Breast epithelium (tissue), 3 donors: Measurements from ENCODE around the gene PGRMC1.

ENCODE experiments used
- POLR2A ChIP-seq: fragments of 450-650 bp; IDR thresholded peaks from one replicate; pipeline ENCODE4 v1.6.1; 2016; ENCODE audit warnings: antibody characterized with exemption, mild to moderate bottlenecking, moderate library complexity
- TF ChIP-seq, protein P1 (sequence below), 3 donors: fragments of 450-650 bp; IDR thresholded peaks; one replicate each; pipeline ENCODE4 v1.5.1; 2016 to 2017; ENCODE audit warnings: antibody characterized with exemption in 3 of 3, mild to moderate bottlenecking in 3 of 3, moderate library complexity in 3 of 3

DNA sequence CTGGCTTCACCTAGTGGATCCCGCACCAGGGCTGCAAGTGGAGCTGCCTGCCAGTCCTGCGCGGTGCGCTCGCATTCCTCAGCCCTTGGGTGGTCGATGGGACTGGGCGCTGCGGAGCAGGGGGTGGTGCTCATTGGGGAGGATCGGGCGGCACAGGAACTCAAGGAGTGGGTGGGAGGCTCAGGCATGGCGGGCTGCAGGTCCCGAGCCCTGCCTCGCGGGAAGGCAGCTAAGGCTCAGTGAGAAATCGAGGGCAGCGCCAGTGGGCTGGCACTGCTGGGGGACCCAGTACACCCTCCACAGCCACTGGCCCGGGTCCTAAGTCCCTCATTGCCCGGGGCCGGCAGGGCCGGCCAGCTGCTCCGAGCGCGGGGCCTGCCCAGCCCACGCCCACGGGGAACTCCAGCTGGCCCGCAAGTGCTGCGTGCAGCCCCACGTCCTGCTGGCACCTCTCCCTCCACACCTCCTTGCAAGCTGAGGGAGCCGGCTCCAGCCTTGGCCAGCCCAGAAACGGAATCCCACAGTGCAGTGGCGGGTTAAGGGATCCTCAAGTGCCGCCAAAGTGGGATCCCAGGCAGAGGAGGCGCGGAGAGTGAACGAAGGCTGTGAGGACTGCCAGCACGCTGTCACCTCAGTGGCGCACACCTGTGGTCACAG, 27.6 kb upstream of the PGRMC1 start:
- TF ChIP-seq, protein P1, sequence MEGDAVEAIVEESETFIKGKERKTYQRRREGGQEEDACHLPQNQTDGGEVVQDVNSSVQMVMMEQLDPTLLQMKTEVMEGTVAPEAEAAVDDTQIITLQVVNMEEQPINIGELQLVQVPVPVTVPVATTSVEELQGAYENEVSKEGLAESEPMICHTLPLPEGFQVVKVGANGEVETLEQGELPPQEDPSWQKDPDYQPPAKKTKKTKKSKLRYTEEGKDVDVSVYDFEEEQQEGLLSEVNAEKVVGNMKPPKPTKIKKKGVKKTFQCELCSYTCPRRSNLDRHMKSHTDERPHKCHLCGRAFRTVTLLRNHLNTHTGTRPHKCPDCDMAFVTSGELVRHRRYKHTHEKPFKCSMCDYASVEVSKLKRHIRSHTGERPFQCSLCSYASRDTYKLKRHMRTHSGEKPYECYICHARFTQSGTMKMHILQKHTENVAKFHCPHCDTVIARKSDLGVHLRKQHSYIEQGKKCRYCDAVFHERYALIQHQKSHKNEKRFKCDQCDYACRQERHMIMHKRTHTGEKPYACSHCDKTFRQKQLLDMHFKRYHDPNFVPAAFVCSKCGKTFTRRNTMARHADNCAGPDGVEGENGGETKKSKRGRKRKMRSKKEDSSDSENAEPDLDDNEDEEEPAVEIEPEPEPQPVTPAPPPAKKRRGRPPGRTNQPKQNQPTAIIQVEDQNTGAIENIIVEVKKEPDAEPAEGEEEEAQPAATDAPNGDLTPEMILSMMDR (IDR thresholded peaks at IDR 0.05) = no peak
- TF ChIP-seq POLR2A = no peak
